ENCODE results near the gene TMEM132A.
"Not testable (repeated sequence)": the region's sequence is repeated elsewhere in the genome, so short reads cannot be mapped to it uniquely, and the experiment has no call there.

The TMEM132A gene

GRCh38 chr11:60971520-60971919 lies 47.3 kb downstream of the TMEM132A start, which contains the start of gene CD6:
CD6 (plus strand) TSS chr11:60971680; CDS start chr11:60971866, 186 bp downstream.
- H3K9ac ChIP-seq (ENCODE audit: low read length): no peak within 1 kb of the TSS
- no peaks in the 10 kb centered on the region for H3K79me2 ChIP-seq (ENCODE audit: low read length)
- H3K4me1 ChIP-seq (ENCODE audit: low read length): no peaks in the 10 kb centered on the region
- no peak within 1 kb of the TSS for H3K4me3 ChIP-seq (ENCODE audit: low read length)
- no peaks in the 10 kb centered on the region for H3K9me3 ChIP-seq (replicated peaks; ENCODE audit: insufficient read depth, low read length)
- H3K36me3 ChIP-seq (replicated peaks; ENCODE audit: insufficient read depth, low read length): no peaks in the 10 kb centered on the region
- H3K4me2 ChIP-seq (ENCODE audit: low read depth, low read length): peak within 1 kb of the TSS; percentile 3; the same call in 1 of the 2 replicates
- H3K27me3 ChIP-seq (replicated peaks; ENCODE audit: insufficient read depth, low read length): no peaks in the 10 kb centered on the region
- TF ChIP-seq CTCF (IDR thresholded peaks at IDR 0.05; ENCODE audit: low read length) (no peak), EZH2phosphoT487 (IDR thresholded peaks at IDR 0.05; ENCODE audit: low read length) (no peak), EZH2 (optimal IDR thresholded peaks at IDR 0.05; ENCODE audit: low read depth, low read length) (no peak)
- H3F3A ChIP-seq (ENCODE audit: insufficient read depth, low read length): no peaks in the 10 kb centered on the region
- DNase-seq: no peak
- H3K9me2 ChIP-seq (replicated peaks; ENCODE audit: insufficient read depth, low read length): no peaks in the 10 kb centered on the region
- H4K20me1 ChIP-seq (ENCODE audit: insufficient read depth, low read length): no peaks in the 10 kb centered on the region
- 0 out of 2 replicates have a peak within 1 kb of the TSS, but pooled peaks have one; percentile 3 for H2AFZ ChIP-seq (ENCODE audit: low read length)
- no peak within 1 kb of the TSS for H3K27ac ChIP-seq (ENCODE audit: low read length)

- H3K9ac ChIP-seq (ENCODE audit: low read length): no peak overlapping the region
- no peaks in the 10 kb centered on the region for H3K36me3 ChIP-seq (replicated peaks; ENCODE audit: insufficient read depth, low read length)
- no peaks in the 10 kb centered on the region for H3K9me2 ChIP-seq (replicated peaks; ENCODE audit: insufficient read depth, low read length)
- no peaks in the 10 kb centered on the region for H3K79me2 ChIP-seq (ENCODE audit: low read length)
- no peak overlapping the region for H3K27ac ChIP-seq (ENCODE audit: low read length)
- no peaks in the 10 kb centered on the region for H3K4me1 ChIP-seq (ENCODE audit: low read length)
- no peak overlapping the region for H2AFZ ChIP-seq (ENCODE audit: low read length)
- H3K9me3 ChIP-seq (replicated peaks; ENCODE audit: insufficient read depth, low read length): no peaks in the 10 kb centered on the region
- no peak for TF ChIP-seq EZH2phosphoT487 (IDR thresholded peaks at IDR 0.05; ENCODE audit: low read length)
- TF ChIP-seq CTCF (IDR thresholded peaks at IDR 0.05; ENCODE audit: low read length): no peak
- TF ChIP-seq EZH2 (optimal IDR thresholded peaks at IDR 0.05; ENCODE audit: low read depth, low read length): no peak
- no peaks in the 10 kb centered on the region for H4K20me1 ChIP-seq (ENCODE audit: insufficient read depth, low read length)
- no peak for DNase-seq
- H3F3A ChIP-seq (ENCODE audit: insufficient read depth, low read length): no peaks in the 10 kb centered on the region
- H3K4me3 ChIP-seq (ENCODE audit: low read length): no peak overlapping the region
- no peak overlapping the region for H3K4me2 ChIP-seq (ENCODE audit: low read depth, low read length)
- no peaks in the 10 kb centered on the region for H3K27me3 ChIP-seq (replicated peaks; ENCODE audit: insufficient read depth, low read length)
Observed at GRCh38 chr11:60972182-60973030, 48.1 kb downstream of the TMEM132A start.

- H3K9ac ChIP-seq (ENCODE audit: low read length): no peak overlapping the region
- no peaks in the 10 kb centered on the region for H3F3A ChIP-seq (ENCODE audit: insufficient read depth, low read length)
- no peaks in the 10 kb centered on the region for H3K4me1 ChIP-seq (ENCODE audit: low read length)
- H3K4me3 ChIP-seq (ENCODE audit: low read length): no peak overlapping the region
- no peak overlapping the region for H3K4me2 ChIP-seq (ENCODE audit: low read depth, low read length)
- H4K20me1 ChIP-seq (ENCODE audit: insufficient read depth, low read length): no peaks in the 10 kb centered on the region
- TF ChIP-seq EZH2 (optimal IDR thresholded peaks at IDR 0.05; ENCODE audit: low read depth, low read length) (no peak), CTCF (IDR thresholded peaks at IDR 0.05; ENCODE audit: low read length) (no peak), EZH2phosphoT487 (IDR thresholded peaks at IDR 0.05; ENCODE audit: low read length) (no peak)
- no peak for DNase-seq
- no peaks in the 10 kb centered on the region for H3K9me3 ChIP-seq (replicated peaks; ENCODE audit: insufficient read depth, low read length)
- H3K9me2 ChIP-seq (replicated peaks; ENCODE audit: insufficient read depth, low read length): no peaks in the 10 kb centered on the region
- no peaks in the 10 kb centered on the region for H3K36me3 ChIP-seq (replicated peaks; ENCODE audit: insufficient read depth, low read length)
- H3K27ac ChIP-seq (ENCODE audit: low read length): no peak overlapping the region
- H2AFZ ChIP-seq (ENCODE audit: low read length): no peak overlapping the region
- no peaks in the 10 kb centered on the region for H3K27me3 ChIP-seq (replicated peaks; ENCODE audit: insufficient read depth, low read length)
- H3K79me2 ChIP-seq (ENCODE audit: low read length): no peaks in the 10 kb centered on the region
Observed at GRCh38 chr11:60973699-60974098, 49.4 kb downstream of the TMEM132A start.

- H3K9ac ChIP-seq (ENCODE audit: low read length); H3K4me2 ChIP-seq (ENCODE audit: low read depth, low read length); H4K20me1 ChIP-seq (ENCODE audit: insufficient read depth, low read length); DNase-seq; H3K36me3 ChIP-seq (replicated peaks; ENCODE audit: insufficient read depth, low read length); H3K4me1 ChIP-seq (ENCODE audit: low read length); H3K4me3 ChIP-seq (ENCODE audit: low read length); H3K27me3 ChIP-seq (replicated peaks; ENCODE audit: insufficient read depth, low read length); H3K9me3 ChIP-seq (replicated peaks; ENCODE audit: insufficient read depth, low read length); H3F3A ChIP-seq (ENCODE audit: insufficient read depth, low read length); H3K9me2 ChIP-seq (replicated peaks; ENCODE audit: insufficient read depth, low read length); H3K79me2 ChIP-seq (ENCODE audit: low read length); H3K27ac ChIP-seq (ENCODE audit: low read length); H2AFZ ChIP-seq (ENCODE audit: low read length): not testable (repeated sequence)
Observed at GRCh38 chr11:60974316-60974715, 50.1 kb downstream of the TMEM132A start.
